SJSA1 (cell line): ENCODE results near the gene CACYBP. TPM values are rescaled to one million over a fixed set of nuclear protein-coding genes. Genes with fewer than 3 reads are reported as not detected.

Experiments used
- DNase-seq, 2 experiments: peaks; one replicate each; pipeline ENCODE4 v3.0.0-alpha.2; 2015 to 2020; ENCODE audit warnings: low spot score in 2 of 2, low read depth in 1 of 2
- H3K27ac ChIP-seq: fragments of 250-450 bp; sonication (Bioruptor Pico); 2 replicates; pipeline ENCODE4 v1.5.1; 2020; ENCODE audit warnings: mild to moderate bottlenecking, moderate library complexity
- H3K27me3 ChIP-seq: fragments of 250-450 bp; sonication (Bioruptor Pico); replicated peaks from 2 replicates; pipeline ENCODE4 v1.5.1; 2020; ENCODE audit warnings: mild to moderate bottlenecking, moderate library complexity
- H3K36me3 ChIP-seq: fragments of 250-450 bp; sonication (Bioruptor Pico); 2 replicates; pipeline ENCODE4 v1.5.1; 2020; ENCODE audit warnings: mild to moderate bottlenecking
- H3K4me1 ChIP-seq: fragments of 250-450 bp; sonication (Bioruptor Pico); replicated peaks from 2 replicates; pipeline ENCODE4 v1.6.1; 2021; ENCODE audit warnings: mild to moderate bottlenecking
- H3K4me3 ChIP-seq: fragments of 250-450 bp; sonication (Bioruptor Pico); 2 replicates; pipeline ENCODE4 v1.5.1; 2020; ENCODE audit warnings: mild to moderate bottlenecking
- H3K9me3 ChIP-seq: fragments of 250-450 bp; sonication (Bioruptor Pico); replicated peaks from 2 replicates; pipeline ENCODE4 v1.5.1; 2020; ENCODE audit warnings: mild to moderate bottlenecking
- total RNA-seq: library from RNA; depleted of rRNA; stranded (reverse); fragments of >200 nt; shearing (Covaris generic); gene quantifications from 2 replicates; pipeline ENCODE4 v1.2.3, GENCODE V29; 2014

The CACYBP gene
- total RNA-seq, 1 experiment from 2014 or later, result 376 TPM

- H3K27me3 ChIP-seq, result no peaks in the 10 kb centered on the region
- no peak overlapping the region for H3K4me3 ChIP-seq
- no peaks in the 10 kb centered on the region for H3K9me3 ChIP-seq
- no peaks in the 10 kb centered on the region for H3K36me3 ChIP-seq
- no peak for DNase-seq
- peaks cover 56% of the 10 kb centered on the region for H3K4me1 ChIP-seq
- H3K27ac ChIP-seq, result peak overlapping the region; percentile 25
Observed at GRCh38 chr1:174965362-174966007, 34.3 kb upstream of the CACYBP start.

DNA sequence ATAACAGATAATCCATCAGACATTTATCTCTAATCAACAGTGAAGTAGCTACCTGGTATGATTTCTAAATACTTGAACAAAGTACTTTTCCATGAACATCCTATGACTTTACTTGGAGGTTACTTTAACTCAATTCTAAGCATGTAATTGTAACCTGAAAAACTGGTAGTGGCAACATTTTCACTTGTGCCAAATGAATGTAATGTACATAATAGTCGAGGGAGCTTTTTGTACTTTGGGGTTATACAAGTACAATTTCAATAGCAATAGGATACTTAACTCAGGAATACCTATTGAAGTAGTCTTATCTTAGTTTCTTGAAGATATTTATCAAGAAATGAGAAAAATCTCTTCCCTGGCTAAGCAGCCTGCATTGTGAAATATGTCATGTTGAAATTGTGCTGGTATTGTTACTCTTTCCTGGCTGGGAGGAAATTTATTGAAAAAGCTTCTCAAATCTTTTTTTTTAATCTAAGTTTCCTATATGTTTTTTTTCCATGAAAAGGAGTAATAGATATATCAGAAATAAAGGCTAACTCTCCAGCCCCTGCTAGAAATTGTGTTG, 33.7 kb upstream of the CACYBP start:
- Histone ChIP-seq H3K9me3 (no peaks in the 10 kb centered on the region), H3K27ac (no peak overlapping the region), H3K4me1 (peaks cover 60% of the 10 kb centered on the region)

DNA sequence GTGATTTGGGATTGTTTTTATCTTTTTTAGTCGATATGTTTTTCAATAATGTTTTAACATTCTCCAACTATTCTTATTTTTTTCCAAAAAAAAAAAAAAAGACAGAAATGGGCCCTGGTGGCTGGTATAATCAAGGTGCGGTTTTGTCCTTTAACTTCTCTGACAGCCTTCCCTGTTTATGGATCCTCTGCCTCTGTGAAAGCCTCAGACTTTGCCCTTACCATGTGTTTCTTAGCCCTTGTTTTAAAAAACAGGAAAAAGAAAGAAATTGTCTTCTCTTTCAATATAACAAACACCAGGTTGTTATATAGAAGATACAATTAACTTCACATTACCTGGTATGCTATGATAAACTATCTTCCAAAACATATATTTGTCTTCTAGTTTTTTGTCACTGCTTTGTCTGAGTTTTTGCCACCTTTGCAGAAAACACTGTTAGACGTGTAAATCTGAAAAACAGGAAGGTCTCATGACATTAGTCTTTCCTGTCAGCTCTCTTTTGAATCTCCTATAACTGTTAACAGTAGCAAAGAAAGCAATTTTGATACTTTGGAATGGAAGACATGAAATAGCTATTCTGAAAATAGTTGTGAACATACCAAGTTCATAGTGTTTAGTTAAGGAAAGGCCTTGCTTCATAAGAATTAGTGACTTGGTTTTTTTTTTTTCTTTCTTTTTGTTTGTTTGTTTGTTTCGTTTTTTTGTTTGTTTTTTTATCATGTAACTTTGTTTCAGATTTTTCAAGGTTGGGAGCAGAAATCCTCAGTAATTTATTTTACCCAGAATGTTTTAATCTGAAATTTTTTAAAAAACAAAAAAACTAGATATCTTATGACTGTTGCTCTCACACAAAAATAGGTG, 31.7 kb upstream of the CACYBP start:
- H3K4me1 ChIP-seq, result peaks cover 66% of the 10 kb centered on the region
- no peaks in the 10 kb centered on the region for H3K27me3 ChIP-seq
- no peak for DNase-seq
- no peaks in the 10 kb centered on the region for H3K9me3 ChIP-seq
- H3K27ac ChIP-seq, result peak overlapping the region; percentile 55
- H3K4me3 ChIP-seq, result no peak overlapping the region
- no peaks in the 10 kb centered on the region for H3K36me3 ChIP-seq

More for the DNA sequence above, 33.7 kb upstream of the CACYBP start:
- H3K27me3 ChIP-seq, result no peaks in the 10 kb centered on the region
- no peak overlapping the region for H3K4me3 ChIP-seq
- no peak for DNase-seq
- no peaks in the 10 kb centered on the region for H3K36me3 ChIP-seq

GRCh38 chr1:174968750-174969244, 30.9 kb upstream of the CACYBP start:
- no peak overlapping the region for H3K4me3 ChIP-seq
- H3K27ac ChIP-seq, result peak overlapping the region; percentile 71
- H3K9me3 ChIP-seq, result no peaks in the 10 kb centered on the region
- H3K4me1 ChIP-seq, result peaks cover 63% of the 10 kb centered on the region
- H3K36me3 ChIP-seq, result no peaks in the 10 kb centered on the region
- peak in 1 of 2 experiments; percentile 93 for DNase-seq
- H3K27me3 ChIP-seq, result no peaks in the 10 kb centered on the region

DNA sequence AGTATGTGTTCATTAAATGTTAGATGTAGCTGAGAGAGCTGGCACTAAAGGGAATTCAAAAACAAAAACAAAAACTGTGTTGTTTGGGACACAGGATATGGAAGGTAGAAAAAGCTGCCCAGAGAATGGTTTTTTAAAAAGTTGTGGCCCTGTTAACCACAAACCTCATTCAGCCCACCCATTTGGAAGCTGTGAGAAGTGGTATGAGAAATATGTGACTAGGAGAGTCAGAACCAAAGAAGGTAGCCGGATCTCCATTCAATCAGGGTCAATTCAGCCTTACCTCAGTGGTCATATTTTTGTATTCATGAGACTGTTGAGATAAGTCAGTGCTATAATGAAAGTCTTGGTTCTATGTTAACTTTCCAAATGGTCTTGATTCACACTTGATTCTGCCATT, 29.8 kb upstream of the CACYBP start:
- Histone ChIP-seq H3K4me3 (no peak overlapping the region), H3K4me1 (peaks cover 59% of the 10 kb centered on the region), H3K36me3 (no peaks in the 10 kb centered on the region), H3K27ac (peak overlapping the region; percentile 71), H3K27me3 (no peaks in the 10 kb centered on the region), H3K9me3 (no peaks in the 10 kb centered on the region)
- DNase-seq, result peak; percentile 63 to 87

DNA sequence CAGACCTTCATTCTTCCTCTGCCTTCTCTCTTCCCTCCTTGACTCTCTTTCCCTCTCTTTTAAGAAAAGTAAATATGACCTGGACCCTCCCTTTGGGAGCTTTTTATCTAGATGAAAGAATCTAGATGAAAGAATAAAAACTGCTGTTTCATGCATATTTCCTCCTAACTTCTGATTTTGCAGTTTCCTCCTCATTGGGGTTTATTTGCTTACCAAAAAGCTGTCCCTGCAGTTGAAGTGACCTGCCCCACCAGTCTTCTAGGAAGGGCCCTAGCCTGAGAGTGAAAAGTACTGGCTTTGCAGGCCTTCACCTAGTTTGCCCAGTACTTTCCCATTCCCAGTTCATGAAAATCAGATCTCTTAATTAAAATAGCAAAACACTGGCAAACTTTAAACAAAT, 28.3 kb upstream of the CACYBP start:
- no peak for DNase-seq
- Histone ChIP-seq H3K9me3 (no peaks in the 10 kb centered on the region), H3K4me1 (peaks cover 61% of the 10 kb centered on the region), H3K27me3 (no peaks in the 10 kb centered on the region), H3K4me3 (no peak overlapping the region), H3K27ac (no peak overlapping the region), H3K36me3 (no peaks in the 10 kb centered on the region)

DNA sequence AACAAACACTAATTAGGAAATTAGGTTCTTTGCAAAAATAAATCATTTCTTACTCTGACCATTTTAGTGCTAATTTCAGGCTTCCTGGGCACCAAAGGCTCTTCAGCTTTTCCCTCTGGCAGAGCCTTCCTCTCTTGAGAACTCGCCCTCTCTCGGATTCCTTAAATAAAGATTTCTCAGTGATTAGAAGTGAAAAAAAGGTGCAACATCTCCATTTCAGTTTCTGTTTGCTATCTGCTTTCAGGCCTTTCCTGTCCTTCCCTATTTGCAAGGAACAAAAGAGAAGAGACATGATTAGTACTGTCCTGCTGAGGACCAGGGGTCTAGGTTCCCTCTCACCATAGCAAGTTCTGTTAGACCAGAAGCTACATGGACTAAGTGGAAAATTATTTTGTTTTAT, 27.8 kb upstream of the CACYBP start:
- H3K4me3 ChIP-seq, result no peak overlapping the region
- no peak overlapping the region for H3K27ac ChIP-seq
- H3K9me3 ChIP-seq, result no peaks in the 10 kb centered on the region
- H3K36me3 ChIP-seq, result no peaks in the 10 kb centered on the region
- H3K27me3 ChIP-seq, result no peaks in the 10 kb centered on the region
- DNase-seq, result no peak
- H3K4me1 ChIP-seq, result peaks cover 65% of the 10 kb centered on the region

GRCh38 chr1:174974711-174975119, 25.0 kb upstream of the CACYBP start:
- DNase-seq, result no peak
- Histone ChIP-seq H3K27me3 (no peaks in the 10 kb centered on the region), H3K4me1 (peaks cover 50% of the 10 kb centered on the region), H3K9me3 (no peaks in the 10 kb centered on the region), H3K36me3 (0 out of 2 replicates have a peak, but pooled peaks cover 3% of the 10 kb centered on the region), H3K4me3 (no peak overlapping the region), H3K27ac (no peak overlapping the region)

DNA sequence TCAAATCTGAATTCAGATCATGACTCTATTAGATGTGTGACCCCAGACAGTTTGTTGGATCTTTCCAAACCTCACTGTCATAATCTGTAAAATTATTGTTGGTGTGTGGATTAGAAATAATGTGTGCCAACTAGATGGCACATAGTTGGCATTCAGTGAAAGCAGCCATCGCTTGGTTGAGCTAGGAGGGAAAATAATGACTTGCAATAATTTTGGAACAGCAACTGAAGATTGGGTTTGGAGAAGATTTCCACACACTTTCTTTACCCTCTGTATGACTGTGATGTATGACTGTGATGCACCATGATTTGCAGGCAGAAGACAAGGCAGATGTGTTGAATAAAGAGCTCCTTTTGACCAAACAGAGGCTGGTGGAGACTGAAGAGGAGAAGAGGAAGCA, 24.0 kb upstream of the CACYBP start:
- no peak for DNase-seq
- no peaks in the 10 kb centered on the region for H3K9me3 ChIP-seq
- H3K4me1 ChIP-seq, result peaks cover 39% of the 10 kb centered on the region
- H3K27me3 ChIP-seq, result no peaks in the 10 kb centered on the region
- no peak overlapping the region for H3K4me3 ChIP-seq
- peak overlapping the region; percentile 12; the same call in 1 of the 2 replicates for H3K27ac ChIP-seq
- H3K36me3 ChIP-seq, result 0 out of 2 replicates have a peak, but pooled peaks cover 3% of the 10 kb centered on the region

DNA sequence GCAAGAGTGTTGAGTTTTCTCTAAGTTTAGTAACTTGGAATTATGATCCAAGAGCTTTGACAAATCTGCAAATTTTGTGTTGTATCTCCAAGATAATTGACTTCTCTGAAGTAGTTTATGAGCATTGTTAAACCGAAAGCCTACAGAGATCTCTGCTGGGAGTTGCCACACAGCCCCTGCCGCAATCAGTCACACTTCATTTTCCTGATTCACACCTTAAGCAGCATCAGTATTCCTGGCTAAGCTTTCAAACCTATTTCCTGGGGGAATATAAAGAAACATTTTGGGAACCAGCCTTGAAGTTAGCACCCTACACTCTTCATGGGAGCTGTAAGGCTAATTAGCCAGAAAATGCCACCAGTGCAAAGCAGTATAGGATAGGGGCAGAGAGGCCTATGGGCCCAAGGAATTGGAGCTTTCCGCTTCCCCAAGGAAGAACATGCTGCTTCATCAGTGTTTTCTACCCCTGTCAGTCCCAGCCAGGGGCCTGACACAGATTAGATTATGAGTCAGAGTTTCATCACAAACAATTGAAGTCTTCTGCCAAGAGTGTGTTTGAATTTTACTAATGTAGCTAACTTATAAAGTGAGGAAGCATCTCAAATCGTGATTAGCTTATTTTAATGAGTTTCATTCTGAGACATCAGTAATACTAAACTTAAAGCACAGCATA, 23.2 kb upstream of the CACYBP start:
- Histone ChIP-seq H3K27me3 (no peaks in the 10 kb centered on the region), H3K36me3 (0 out of 2 replicates have a peak, but pooled peaks cover 3% of the 10 kb centered on the region), H3K4me3 (no peak overlapping the region), H3K9me3 (no peaks in the 10 kb centered on the region), H3K4me1 (peaks cover 34% of the 10 kb centered on the region), H3K27ac (0 out of 2 replicates have a peak overlapping the region, but pooled peaks have one; percentile 12)
- DNase-seq, result peak in 1 of 2 experiments; percentile 55

DNA sequence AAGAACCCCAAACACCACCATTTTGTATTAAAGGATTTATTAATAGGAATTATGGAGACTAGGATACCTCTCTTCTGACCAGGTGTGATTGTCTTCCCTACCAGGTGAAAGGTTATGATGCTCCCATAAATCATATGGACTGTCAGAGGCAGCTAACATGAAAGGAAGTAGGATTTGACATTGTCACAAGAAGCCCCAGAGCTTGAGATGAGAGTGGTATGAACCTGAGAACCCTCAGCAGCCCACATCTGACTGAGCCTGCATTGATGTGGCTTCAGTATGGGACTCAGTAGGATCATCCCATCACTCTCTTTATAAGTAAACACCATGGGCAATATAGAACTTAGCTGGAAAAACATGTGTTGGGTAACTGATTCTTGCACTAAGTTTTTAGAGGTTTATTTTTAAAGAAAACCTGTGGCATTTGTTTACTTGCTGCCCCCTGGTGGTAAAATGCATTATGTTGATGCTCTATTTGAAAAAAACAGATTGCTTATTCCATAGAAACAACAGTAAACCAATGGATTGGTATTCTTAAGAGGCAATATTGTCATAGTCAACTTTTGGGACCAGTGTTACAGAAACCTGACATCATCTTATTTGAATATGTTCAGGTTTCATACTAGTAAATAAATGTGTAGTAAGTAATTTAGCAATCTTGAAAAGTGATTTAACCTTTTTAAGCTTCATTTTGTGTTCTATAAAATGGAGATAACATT, 16.6 kb upstream of the CACYBP start:
- Histone ChIP-seq H3K4me1 (no peaks in the 10 kb centered on the region), H3K36me3 (peaks cover 7% of the 10 kb centered on the region; the same call in 1 of the 2 replicates), H3K27ac (no peak overlapping the region), H3K4me3 (no peak overlapping the region), H3K27me3 (no peaks in the 10 kb centered on the region), H3K9me3 (no peaks in the 10 kb centered on the region)
- peak in 1 of 2 experiments; percentile 49 for DNase-seq

GRCh38 chr1:174984952-174985351, 14.8 kb upstream of the CACYBP start:
- no peaks in the 10 kb centered on the region for H3K27me3 ChIP-seq
- no peaks in the 10 kb centered on the region for H3K9me3 ChIP-seq
- peaks cover 9% of the 10 kb centered on the region for H3K4me1 ChIP-seq
- H3K27ac ChIP-seq, result no peak overlapping the region
- H3K4me3 ChIP-seq, result no peak overlapping the region
- DNase-seq, result no peak
- peaks cover 3% of the 10 kb centered on the region; the same call in 1 of the 2 replicates for H3K36me3 ChIP-seq

- Histone ChIP-seq H3K36me3 (no peaks in the 10 kb centered on the region; the same call in 1 of the 2 replicates), H3K4me3 (no peak overlapping the region), H3K4me1 (peaks cover 43% of the 10 kb centered on the region), H3K27ac (no peak overlapping the region), H3K9me3 (no peaks in the 10 kb centered on the region), H3K27me3 (no peaks in the 10 kb centered on the region)
- DNase-seq, result no peak
Observed at GRCh38 chr1:174988539-174988938, 11.2 kb upstream of the CACYBP start.
